ENCODE results near the gene BMP7. TPM values are rescaled to one million over a fixed set of nuclear protein-coding genes. Genes with fewer than 3 reads are reported as not detected.
A peak's percentile ranks its signal among the peaks of the same experiment; 100 is the strongest.

Gene BMP7
- total RNA-seq, 1 donor from 2014 or later: not detected

GRCh38 chr20:57176842-57177241 is 89.6 kb downstream of the BMP7 start:
- Mint-ChIP-seq H3K4me1 (ENCODE audit: low read depth) (peaks cover 4% of the 10 kb centered on the region), H3K27ac (no peak overlapping the region), H3K4me3 (ENCODE audit: low read depth) (no peak overlapping the region), H3K36me3 (ENCODE audit: low read depth) (no peaks in the 10 kb centered on the region), H3K27me3 (ENCODE audit: low read depth) (no peaks in the 10 kb centered on the region), H3K9me3 (no peaks in the 10 kb centered on the region)
- DNase-seq (ENCODE audit: low spot score): no peak
- intact Hi-C loops (cut with micrococcal nuclease): no loop called here

GRCh38 chr20:57175397-57176010 is 90.9 kb downstream of the BMP7 start:
- no peak for DNase-seq (ENCODE audit: low spot score)
- Mint-ChIP-seq H3K4me3 (ENCODE audit: low read depth) (no peak overlapping the region), H3K36me3 (ENCODE audit: low read depth) (no peaks in the 10 kb centered on the region), H3K27me3 (ENCODE audit: low read depth) (no peaks in the 10 kb centered on the region), H3K9me3 (no peaks in the 10 kb centered on the region), H3K4me1 (ENCODE audit: low read depth) (peaks cover 4% of the 10 kb centered on the region), H3K27ac (peak overlapping the region; percentile 24)
- intact Hi-C loops (cut with micrococcal nuclease): no loop called here

DNA sequence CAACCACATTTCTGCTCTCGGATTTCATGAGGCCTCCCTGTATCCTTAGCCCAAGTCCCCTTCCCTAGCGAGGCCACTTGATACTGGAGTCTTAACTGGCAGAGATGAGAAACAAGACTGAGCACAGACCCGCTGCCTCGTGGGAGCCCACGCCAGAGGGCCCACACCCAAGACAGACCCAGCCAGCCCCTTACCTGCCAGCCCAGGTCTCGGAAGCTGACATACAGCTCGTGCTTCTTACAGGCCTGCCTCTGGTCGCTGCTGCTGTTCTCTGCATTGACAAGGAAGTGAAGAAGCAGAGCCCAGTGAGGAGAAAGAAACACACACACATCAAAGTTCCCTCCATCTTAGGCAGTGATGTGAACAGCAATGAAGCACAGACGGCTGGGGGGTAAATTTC is 91.7 kb downstream of the BMP7 start:
- Mint-ChIP-seq H3K4me1 (ENCODE audit: low read depth) (peaks cover 4% of the 10 kb centered on the region), H3K9me3 (no peaks in the 10 kb centered on the region), H3K4me3 (ENCODE audit: low read depth) (no peak overlapping the region), H3K36me3 (ENCODE audit: low read depth) (no peaks in the 10 kb centered on the region), H3K27me3 (ENCODE audit: low read depth) (no peaks in the 10 kb centered on the region), H3K27ac (no peak overlapping the region)
- intact Hi-C loops (cut with micrococcal nuclease): no loop called here
- no peak for DNase-seq (ENCODE audit: low spot score)

DNA sequence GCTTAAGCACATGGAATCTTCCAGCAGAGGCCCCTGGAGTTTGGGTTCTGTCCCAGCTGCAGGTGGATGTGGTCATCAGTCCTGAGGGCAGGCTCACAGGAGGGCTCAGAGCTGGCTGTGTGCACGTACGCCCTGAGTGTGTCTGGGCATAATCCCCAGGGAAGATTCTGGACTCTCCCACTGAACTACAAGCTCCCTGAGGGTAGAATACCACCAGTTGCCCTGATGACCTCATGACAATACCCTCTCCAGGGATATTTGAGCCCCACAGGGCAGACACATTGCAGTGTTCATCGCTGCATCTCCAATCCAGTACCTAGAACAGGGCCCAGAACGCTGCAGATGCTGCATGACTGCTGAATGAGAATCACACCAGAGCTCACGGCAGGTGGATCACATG is 92.5 kb downstream of the BMP7 start:
- DNase-seq (ENCODE audit: low spot score): no peak
- intact Hi-C loops (cut with micrococcal nuclease): no loop called here
- no peaks in the 10 kb centered on the region for H3K9me3 Mint-ChIP-seq
- H3K27me3 Mint-ChIP-seq (ENCODE audit: low read depth): no peaks in the 10 kb centered on the region
- no peaks in the 10 kb centered on the region for H3K36me3 Mint-ChIP-seq (ENCODE audit: low read depth)
- H3K4me1 Mint-ChIP-seq (ENCODE audit: low read depth): peaks cover 4% of the 10 kb centered on the region
- no peak overlapping the region for H3K4me3 Mint-ChIP-seq (ENCODE audit: low read depth)
- H3K27ac Mint-ChIP-seq: no peak overlapping the region

GRCh38 chr20:57173041-57173440 is 93.4 kb downstream of the BMP7 start:
- Mint-ChIP-seq H3K4me3 (ENCODE audit: low read depth) (no peak overlapping the region), H3K4me1 (ENCODE audit: low read depth) (peaks cover 4% of the 10 kb centered on the region), H3K27ac (no peak overlapping the region), H3K27me3 (ENCODE audit: low read depth) (no peaks in the 10 kb centered on the region), H3K36me3 (ENCODE audit: low read depth) (no peaks in the 10 kb centered on the region), H3K9me3 (no peaks in the 10 kb centered on the region)
- DNase-seq (ENCODE audit: low spot score): no peak
- intact Hi-C loops (cut with micrococcal nuclease): no loop called here

- intact Hi-C loops (cut with micrococcal nuclease): no loop called here
- Mint-ChIP-seq H3K27ac (no peak overlapping the region), H3K9me3 (no peaks in the 10 kb centered on the region), H3K4me1 (ENCODE audit: low read depth) (no peaks in the 10 kb centered on the region), H3K4me3 (ENCODE audit: low read depth) (no peak overlapping the region), H3K36me3 (ENCODE audit: low read depth) (no peaks in the 10 kb centered on the region), H3K27me3 (ENCODE audit: low read depth) (no peaks in the 10 kb centered on the region)
- DNase-seq (ENCODE audit: low spot score): no peak
Observed at GRCh38 chr20:57170343-57170742, 96.1 kb downstream of the BMP7 start.

GRCh38 chr20:57169162-57169561 is 97.3 kb downstream of the BMP7 start:
- Mint-ChIP-seq H3K27me3 (ENCODE audit: low read depth) (no peaks in the 10 kb centered on the region), H3K4me1 (ENCODE audit: low read depth) (no peaks in the 10 kb centered on the region), H3K9me3 (no peaks in the 10 kb centered on the region), H3K27ac (no peak overlapping the region), H3K4me3 (ENCODE audit: low read depth) (no peak overlapping the region), H3K36me3 (ENCODE audit: low read depth) (no peaks in the 10 kb centered on the region)
- no peak for DNase-seq (ENCODE audit: low spot score)
- intact Hi-C loops (cut with micrococcal nuclease): no loop called here

- Mint-ChIP-seq H3K4me3 (ENCODE audit: low read depth) (no peak overlapping the region), H3K36me3 (ENCODE audit: low read depth) (no peaks in the 10 kb centered on the region)
Observed at GRCh38 chr20:57167971-57168701, 98.3 kb downstream of the BMP7 start.

DNA sequence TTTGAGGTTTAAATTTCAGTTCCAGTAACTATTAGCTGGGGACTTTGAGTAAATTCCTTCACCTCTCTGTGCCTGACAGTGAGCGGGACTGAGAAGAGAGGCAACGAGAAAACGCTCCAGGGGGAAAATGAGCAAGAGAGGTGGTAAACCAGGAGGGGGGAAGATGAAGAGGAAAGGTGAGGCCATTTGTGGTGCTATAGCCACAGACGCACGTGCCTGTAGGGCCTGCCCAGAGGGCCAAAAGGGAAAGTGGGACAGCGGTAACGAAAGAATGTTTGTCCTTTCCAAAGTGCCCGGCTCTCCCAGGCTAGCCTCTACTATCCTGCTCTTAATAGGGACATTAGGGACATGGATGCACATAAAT is 99.2 kb downstream of the BMP7 start:
- H3K4me1 Mint-ChIP-seq (ENCODE audit: low read depth): no peaks in the 10 kb centered on the region
- intact Hi-C loops (cut with micrococcal nuclease): no loop called here
- H3K27me3 Mint-ChIP-seq (ENCODE audit: low read depth): no peaks in the 10 kb centered on the region
- no peak for DNase-seq (ENCODE audit: low spot score)
- H3K4me3 Mint-ChIP-seq (ENCODE audit: low read depth): no peak overlapping the region
- H3K9me3 Mint-ChIP-seq: no peaks in the 10 kb centered on the region
- no peak overlapping the region for H3K27ac Mint-ChIP-seq
- H3K36me3 Mint-ChIP-seq (ENCODE audit: low read depth): no peaks in the 10 kb centered on the region

More at GRCh38 chr20:57167971-57168701, 98.3 kb downstream of the BMP7 start:
- Mint-ChIP-seq H3K27ac (no peak overlapping the region), H3K27me3 (ENCODE audit: low read depth) (no peaks in the 10 kb centered on the region), H3K4me1 (ENCODE audit: low read depth) (no peaks in the 10 kb centered on the region), H3K9me3 (no peaks in the 10 kb centered on the region)
- intact Hi-C loops (cut with micrococcal nuclease): no loop called here
- no peak for DNase-seq (ENCODE audit: low spot score)

DNA sequence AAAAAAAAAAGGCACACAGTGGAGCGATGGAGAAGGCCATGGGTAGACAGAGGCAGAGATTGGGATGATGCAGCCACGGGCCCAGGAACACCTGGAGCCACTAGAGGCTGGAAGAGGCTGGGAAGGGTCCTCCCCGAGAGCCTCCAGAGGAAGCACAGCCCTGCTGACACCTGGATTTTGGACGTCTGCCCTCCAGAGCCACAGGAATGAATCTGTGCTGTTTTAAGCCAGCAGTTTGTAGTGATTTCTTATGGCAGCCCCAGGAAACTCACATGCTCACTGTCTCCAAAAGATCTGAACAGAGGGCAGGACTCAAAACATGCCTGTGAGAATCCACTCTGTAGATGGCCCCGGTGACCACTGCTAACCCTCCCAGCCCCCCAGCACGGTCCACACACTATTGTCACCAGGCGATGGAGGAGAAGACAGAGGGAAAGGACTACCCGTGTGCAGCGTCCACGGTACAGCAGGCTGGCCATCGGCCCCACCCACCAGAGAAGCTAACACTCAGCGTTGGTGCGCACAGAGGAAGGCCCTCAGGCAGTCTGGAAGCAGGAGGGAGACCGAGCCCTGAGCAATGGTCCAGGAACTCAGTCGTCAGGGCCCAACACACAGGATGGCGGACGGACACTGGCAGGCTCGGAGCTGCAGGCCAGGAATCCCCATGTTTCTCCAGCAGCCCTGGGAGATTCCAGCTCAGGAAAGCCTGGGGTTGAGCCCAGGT is 99.7 kb downstream of the BMP7 start:
- Mint-ChIP-seq H3K36me3 (ENCODE audit: low read depth) (no peaks in the 10 kb centered on the region), H3K4me1 (ENCODE audit: low read depth) (no peaks in the 10 kb centered on the region), H3K9me3 (no peaks in the 10 kb centered on the region), H3K27me3 (ENCODE audit: low read depth) (no peaks in the 10 kb centered on the region), H3K27ac (no peak overlapping the region), H3K4me3 (ENCODE audit: low read depth) (no peak overlapping the region)
- DNase-seq (ENCODE audit: low spot score): no peak
- intact Hi-C loops (cut with micrococcal nuclease): no loop called here

DNA sequence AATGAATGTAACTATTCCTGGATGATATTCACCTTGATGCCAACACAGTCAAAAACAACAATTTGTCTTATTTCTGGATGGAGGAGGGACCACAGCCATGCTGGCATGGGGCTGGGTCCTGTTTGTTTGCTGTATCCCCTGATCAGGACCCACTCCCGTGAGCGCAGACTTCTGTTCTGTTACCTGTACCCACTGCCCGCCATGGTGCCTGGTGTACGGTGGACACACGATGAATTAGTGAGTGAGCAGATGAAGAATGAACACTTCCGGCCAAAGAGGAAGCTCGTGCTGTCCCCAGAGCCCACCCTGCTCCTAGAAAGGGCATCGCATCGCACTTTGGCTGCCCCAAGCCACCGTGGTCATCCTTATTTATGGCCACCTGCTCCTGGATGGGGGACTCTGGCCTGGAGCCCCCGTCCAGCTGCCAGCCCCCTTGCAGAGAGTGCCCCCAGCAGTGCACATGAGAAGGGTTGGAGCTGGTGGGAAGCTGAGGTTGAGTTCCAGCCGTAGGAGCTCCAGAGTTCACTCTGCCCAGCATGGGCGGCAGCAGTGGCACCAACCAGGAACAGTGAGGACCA is 100.9 kb downstream of the BMP7 start:
- no peak overlapping the region for H3K27ac Mint-ChIP-seq
- H3K4me1 Mint-ChIP-seq (ENCODE audit: low read depth): no peaks in the 10 kb centered on the region
- intact Hi-C loops (cut with micrococcal nuclease): no loop called here
- no peak for DNase-seq (ENCODE audit: low spot score)
- no peaks in the 10 kb centered on the region for H3K9me3 Mint-ChIP-seq
- H3K27me3 Mint-ChIP-seq (ENCODE audit: low read depth): no peaks in the 10 kb centered on the region
- H3K4me3 Mint-ChIP-seq (ENCODE audit: low read depth): no peak overlapping the region
- H3K36me3 Mint-ChIP-seq (ENCODE audit: low read depth): no peaks in the 10 kb centered on the region

- no peaks in the 10 kb centered on the region for H3K4me1 Mint-ChIP-seq (ENCODE audit: low read depth)
- no peak overlapping the region for H3K4me3 Mint-ChIP-seq (ENCODE audit: low read depth)
- no peaks in the 10 kb centered on the region for H3K9me3 Mint-ChIP-seq
- intact Hi-C loops (cut with micrococcal nuclease): no loop called here
- H3K27me3 Mint-ChIP-seq (ENCODE audit: low read depth): no peaks in the 10 kb centered on the region
- H3K36me3 Mint-ChIP-seq (ENCODE audit: low read depth): no peaks in the 10 kb centered on the region
- no peak for DNase-seq (ENCODE audit: low spot score)
- no peak overlapping the region for H3K27ac Mint-ChIP-seq
Observed at GRCh38 chr20:57164872-57165271, 101.6 kb downstream of the BMP7 start.

DNA sequence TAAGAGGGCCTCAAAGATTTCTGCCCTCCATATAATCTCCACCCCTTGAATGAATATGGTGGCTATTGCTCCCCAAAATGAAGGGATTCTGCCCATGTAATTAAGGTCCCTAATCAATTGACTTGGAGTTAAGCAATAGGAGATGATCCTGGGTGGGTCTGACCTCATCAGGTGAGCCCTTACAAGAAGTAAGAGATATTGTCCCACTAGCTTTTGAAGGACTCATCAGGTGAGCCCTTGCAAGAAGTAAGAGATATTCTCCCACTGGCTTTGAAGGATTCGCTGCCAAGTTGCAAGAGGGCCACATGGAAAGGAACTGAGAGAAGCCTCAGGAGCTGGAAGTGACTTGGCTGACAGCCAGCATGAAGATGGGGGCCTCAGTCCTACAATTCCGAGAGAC is 103.4 kb downstream of the BMP7 start:
- H3K4me3 Mint-ChIP-seq (ENCODE audit: low read depth): no peak overlapping the region
- intact Hi-C loops (cut with micrococcal nuclease): no loop called here
- no peak overlapping the region for H3K27ac Mint-ChIP-seq
- H3K4me1 Mint-ChIP-seq (ENCODE audit: low read depth): no peaks in the 10 kb centered on the region
- no peaks in the 10 kb centered on the region for H3K27me3 Mint-ChIP-seq (ENCODE audit: low read depth)
- no peak for DNase-seq (ENCODE audit: low spot score)
- H3K9me3 Mint-ChIP-seq: no peaks in the 10 kb centered on the region
- no peaks in the 10 kb centered on the region for H3K36me3 Mint-ChIP-seq (ENCODE audit: low read depth)

All from activated T-helper 2 cell treated with anti-CD3 and anti-CD28 coated beads, Interferon-gamma antibody, Interleukin-2, Interleukin-4, amounts not matched to agents 10 μg/mL and 5 μg/mL and 100 μg/mL, durations not matched to agents 14 hours and 24 hours and 36 hours (primary cell).